IMR-90 (cell line): ENCODE measurements around the gene TFCP2. TPM values are rescaled to one million over a fixed set of nuclear protein-coding genes. Genes with fewer than 3 reads are reported as not detected.

Experiments
- ATAC-seq: fragments of 200-7000 bp; cut with Tn5 transposase; 2 replicates; pipeline ENCODE4 v1.9.1; 2020; ENCODE audit warnings: low read depth, mild to moderate bottlenecking, moderate library complexity
- BruUV-seq: library from RNA; stranded (reverse); fragments of 400-500 nt; replicated peaks from 2 replicates; lab custom pipeline; 2021; lab: Mats Ljungman, UMichigan
- CTCF ChIA-PET: fragments of 300-600 bp; formaldehyde crosslinking; extraction: SDS; loops from one replicate; lab custom pipeline; 2021; ENCODE audit warnings: antibody characterized with exemption; lab: Yijun Ruan, JAX
- POLR2A ChIA-PET: fragments of 300-600 bp; sonication (Branson Sonifier 250); formaldehyde crosslinking; loops from one replicate; lab custom pipeline; 2022; ENCODE audit warnings: antibody characterized with exemption; ENCODE audit not compliant: unreplicated experiment; lab: Charles Lee
- DNase-seq: peaks from one replicate; pipeline ENCODE4 v3.0.0; 2013
- H2AFZ ChIP-seq: replicated peaks from 2 replicates; pipeline ENCODE3; 2013; ENCODE audit warnings: low read length, mild to moderate bottlenecking; ENCODE audit not compliant: poor library complexity
- H2AK5ac ChIP-seq: 2 replicates; pipeline ENCODE4 v1.6.1; 2013; ENCODE audit warnings: low read depth, low read length, inconsistent platforms
- H2AK9ac ChIP-seq: replicated peaks from 2 replicates; pipeline ENCODE3; 2013; ENCODE audit warnings: mild to moderate bottlenecking, low read depth, low read length, moderate library complexity; ENCODE audit not compliant: poor library complexity
- H2BK120ac ChIP-seq: 2 replicates; pipeline ENCODE4 v1.6.1; 2013; ENCODE audit warnings: low read depth, low read length, inconsistent platforms
- H2BK15ac ChIP-seq: 3 replicates; pipeline ENCODE4 v1.6.1; 2013; ENCODE audit warnings: low read depth, low read length, inconsistent platforms
- H2BK20ac ChIP-seq: 2 replicates; pipeline ENCODE4 v1.6.1; 2013; ENCODE audit warnings: low read depth, mild to moderate bottlenecking, inconsistent platforms, low read length, moderate library complexity
- H2BK5ac ChIP-seq: 2 replicates; pipeline ENCODE4 v1.6.1; 2013; ENCODE audit warnings: mild to moderate bottlenecking, low read depth, low read length, inconsistent platforms; ENCODE audit not compliant: poor library complexity, severe bottlenecking
- H3K14ac ChIP-seq: replicated peaks from 2 replicates; pipeline ENCODE4 v1.6.1; 2013; ENCODE audit warnings: low read depth, low read length, inconsistent platforms
- H3K18ac ChIP-seq: 2 replicates; pipeline ENCODE4 v1.6.1; 2013; ENCODE audit warnings: low read depth, low read length, control low read depth
- H3K23ac ChIP-seq: 2 replicates; pipeline ENCODE4 v1.6.1; 2013; ENCODE audit warnings: low read depth, low read length, inconsistent platforms
- H3K27ac ChIP-seq: 2 replicates; pipeline ENCODE4 v1.5.1; 2013; ENCODE audit warnings: mild to moderate bottlenecking, control low read depth, low read length; ENCODE audit not compliant: insufficient read depth
- H3K27me3 ChIP-seq: 2 replicates; pipeline ENCODE4 v1.6.1; 2013; ENCODE audit warnings: low read length; ENCODE audit not compliant: control insufficient read depth, insufficient read depth
- H3K36me3 ChIP-seq: 2 replicates; pipeline ENCODE4 v1.6.1; 2013; ENCODE audit warnings: low read length, mixed read lengths; ENCODE audit not compliant: control insufficient read depth, insufficient read depth
- H3K4ac ChIP-seq: 2 replicates; pipeline ENCODE4 v1.6.1; 2013; ENCODE audit warnings: low read depth, low read length, inconsistent platforms
- H3K4me1 ChIP-seq: 2 replicates; pipeline ENCODE4 v1.6.1; 2013; ENCODE audit warnings: low read length, mixed read lengths; ENCODE audit not compliant: control insufficient read depth, insufficient read depth
- H3K4me2 ChIP-seq: 2 replicates; pipeline ENCODE4 v1.6.1; 2013; ENCODE audit warnings: low read depth, mild to moderate bottlenecking, control low read depth, low read length, moderate library complexity
- H3K4me3 ChIP-seq: 2 replicates; pipeline ENCODE4 v1.5.1; 2013; ENCODE audit warnings: low read depth, mild to moderate bottlenecking, control low read depth, low read length, moderate library complexity; ENCODE audit not compliant: insufficient read depth
- H3K56ac ChIP-seq: 2 replicates; pipeline ENCODE4 v1.6.1; 2013; ENCODE audit warnings: low read length, inconsistent platforms; ENCODE audit not compliant: insufficient read depth; ENCODE audit errors: extremely low read depth
- H3K79me1 ChIP-seq, 2 experiments: 2 replicates each; pipeline ENCODE4 v1.6.1; 2013; ENCODE audit warnings: low read length in 2 of 2, inconsistent platforms in 1 of 2, low read depth in 1 of 2
- H3K9ac ChIP-seq: 2 replicates; pipeline ENCODE4 v1.6.1; 2013; ENCODE audit warnings: low read depth, low read length, control low read depth
- H3K9me1 ChIP-seq: 2 replicates; pipeline ENCODE4 v1.6.1; 2013; ENCODE audit warnings: low read length, inconsistent platforms; ENCODE audit not compliant: insufficient read depth
- H3K9me3 ChIP-seq: 2 replicates; pipeline ENCODE4 v1.6.1; 2013; ENCODE audit warnings: low read length; ENCODE audit not compliant: control insufficient read depth, insufficient read depth
- H4K20me1 ChIP-seq: 2 replicates; pipeline ENCODE4 v1.6.1; 2013; ENCODE audit warnings: low read length, inconsistent platforms; ENCODE audit not compliant: insufficient read depth
- H4K5ac ChIP-seq: 2 replicates; pipeline ENCODE4 v1.6.1; 2013; ENCODE audit warnings: mild to moderate bottlenecking, low read depth, low read length, control low read depth
- H4K8ac ChIP-seq, 2 experiments: 2 replicates each; pipeline ENCODE4 v1.6.1; 2013; ENCODE audit warnings: low read depth in 2 of 2, low read length in 2 of 2, control low read depth in 1 of 2, inconsistent platforms in 1 of 2
- H4K91ac ChIP-seq: 2 replicates; pipeline ENCODE4 v1.6.1; 2013; ENCODE audit warnings: low read depth, low read length, inconsistent platforms; ENCODE audit not compliant: insufficient read depth
- BHLHE40 ChIP-seq: fragments of 150-350 bp; IDR thresholded peaks from 2 replicates; pipeline ENCODE4 v1.6.1; 2016; ENCODE audit warnings: mild to moderate bottlenecking, low read depth, low read length
- CHD1 ChIP-seq: IDR thresholded peaks from 2 replicates; pipeline ENCODE4 v1.6.1; 2012; ENCODE audit warnings: low read depth, low read length, improper control_type of control experiment
- FOS ChIP-seq: fragments of 150-350 bp; IDR thresholded peaks from 2 replicates; pipeline ENCODE4 v1.6.1; 2016; ENCODE audit warnings: low read depth, low read length
- MAZ ChIP-seq: IDR thresholded peaks from 2 replicates; pipeline ENCODE4 v1.6.1; 2012; ENCODE audit warnings: low read depth, mild to moderate bottlenecking, low read length, improper control_type of control experiment, moderate library complexity, borderline replicate concordance
- RAD21 ChIP-seq: IDR thresholded peaks from 2 replicates; pipeline ENCODE4 v1.6.1; 2012; ENCODE audit warnings: low read length, improper control_type of control experiment
- RCOR1 ChIP-seq: IDR thresholded peaks from 2 replicates; pipeline ENCODE4 v1.6.1; 2012; ENCODE audit warnings: mild to moderate bottlenecking, low read length, improper control_type of control experiment; ENCODE audit not compliant: insufficient replicate concordance
- RFX5 ChIP-seq: IDR thresholded peaks from 2 replicates; pipeline ENCODE4 v1.8.0; 2012; ENCODE audit warnings: low read depth, mild to moderate bottlenecking, low read length, moderate library complexity
- WGBS, 2 experiments: methylation state at CpG; one replicate each; pipeline versions ENCODE4 v1.1.5 to v1.1.7; 2013; ENCODE audit warnings: missing lambda C conversion rate in 2 of 2; ENCODE audit not compliant: insufficient read length in 1 of 2; ENCODE audit errors: extremely low coverage in 2 of 2; 5-methylcytosine and 5-hydroxymethylcytosine counted together
- dilution Hi-C: fragments of 300-500 bp; cut with HindIII; formaldehyde crosslinking; loops from one replicate; pipeline ENCODE4 v1.14.3; 2018; ENCODE audit warnings: low sequenced_read_pairs; ENCODE audit not compliant: unreplicated experiment
- in situ Hi-C: fragments of 300-500 bp; cut with MboI; formaldehyde crosslinking; loops from 3 replicates; pipeline ENCODE4 v1.14.3; 2019; ENCODE audit warnings: low sequenced_read_pairs, inconsistent platforms, mixed read lengths
- intact Hi-C: fragments of 100-400 bp; cut with micrococcal nuclease; formaldehyde crosslinking; loops from 2 replicates; pipeline ENCODE4 v1.10.0; 2022
- polyA plus RNA-seq, 3 experiments: library from polyadenylated mRNA; depleted of rRNA; stranded (reverse); fragments of >200 nt; gene quantifications; 2 replicates each; pipeline ENCODE4 v1.2.3, GENCODE V29; 2012; ENCODE audit warnings: low replicate concordance in 1 of 3
- total RNA-seq: library from RNA; depleted of rRNA; stranded (reverse); fragments of >200 nt; gene quantifications from 2 replicates; pipeline ENCODE4 v1.2.3, GENCODE V29; 2012
- TF ChIP-seq, protein P1 (sequence below): fragments of 150-350 bp; IDR thresholded peaks from 2 replicates; pipeline ENCODE4 v1.6.1; 2017; ENCODE audit warnings: mild to moderate bottlenecking, antibody characterized with exemption, low read length, low read depth
- TF ChIP-seq, protein P2 (sequence below): conservative IDR thresholded peaks from 2 replicates; pipeline ENCODE4 v1.5.1; 2012; ENCODE audit warnings: mild to moderate bottlenecking, low read depth, low read length, improper control_type of control experiment
- TF ChIP-seq, protein P3 (sequence below): fragments of 150-350 bp; IDR thresholded peaks from 2 replicates; pipeline ENCODE4 v1.6.1; 2016; ENCODE audit warnings: low read depth, mild to moderate bottlenecking, low read length, moderate library complexity, borderline replicate concordance

Gene TFCP2
- total and polyA plus RNA-seq, 2 of the 4 experiments (the other 2 are of a cell fraction) = 10.0 to 15.4 TPM

DNA sequence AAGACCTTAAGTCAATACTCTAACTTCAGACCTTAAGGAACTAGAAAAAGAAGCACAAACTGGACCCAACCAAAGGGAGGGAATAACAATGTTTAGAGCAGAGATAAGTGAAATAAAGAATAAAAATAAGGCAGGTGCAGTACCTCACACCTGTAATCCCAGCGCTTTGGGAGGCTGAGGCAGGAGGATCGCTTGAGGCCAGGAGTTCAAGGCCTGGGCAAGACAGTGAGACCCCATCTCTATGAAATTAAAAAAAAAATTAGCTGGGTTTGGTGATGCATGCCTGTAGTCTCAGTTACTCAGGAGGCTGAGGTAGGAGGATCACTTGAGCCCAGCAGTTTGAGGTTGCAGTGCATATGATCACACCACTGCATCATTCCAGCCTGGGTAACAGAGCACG lies 9.1 kb downstream of the TFCP2 start:
- Histone ChIP-seq H2BK5ac (no peak overlapping the region), H3K9ac (no peak overlapping the region), H4K20me1 (peaks cover 18% of the 10 kb centered on the region), H3K36me3 (no peaks in the 10 kb centered on the region), H3K9me3 (no peaks in the 10 kb centered on the region), H3K79me1 (peaks cover 31 to 77% of the 10 kb centered on the region in 2 experiments), H3K27ac (no peak overlapping the region), H2AK5ac (no peak overlapping the region), H3K4me3 (no peak overlapping the region), H2AFZ (no peak overlapping the region), H2BK20ac (no peak overlapping the region), H2BK15ac (no peak overlapping the region), H3K9me1 (peaks cover 5% of the 10 kb centered on the region), H2BK120ac (no peak overlapping the region), H4K8ac (no peak overlapping the region), H3K4me2 (no peak overlapping the region), H4K91ac (no peak overlapping the region), H3K18ac (no peak overlapping the region), H3K23ac (no peak overlapping the region), H4K5ac (no peak overlapping the region), H3K4me1 (no peaks in the 10 kb centered on the region), H3K4ac (no peak overlapping the region), H3K14ac (no peak overlapping the region), H2AK9ac (no peak overlapping the region), H3K56ac (no peak overlapping the region), H3K27me3 (no peaks in the 10 kb centered on the region)
- in situ Hi-C loops (no loop called here), intact Hi-C loops (no loop called here), dilution Hi-C loops (no loop called here)
- TF ChIP-seq RCOR1 (no peak), RAD21 (no peak), MAZ (no peak), CHD1 (no peak), FOS (no peak), RFX5 (no peak), BHLHE40 (no peak)
- TF ChIP-seq, protein P1, sequence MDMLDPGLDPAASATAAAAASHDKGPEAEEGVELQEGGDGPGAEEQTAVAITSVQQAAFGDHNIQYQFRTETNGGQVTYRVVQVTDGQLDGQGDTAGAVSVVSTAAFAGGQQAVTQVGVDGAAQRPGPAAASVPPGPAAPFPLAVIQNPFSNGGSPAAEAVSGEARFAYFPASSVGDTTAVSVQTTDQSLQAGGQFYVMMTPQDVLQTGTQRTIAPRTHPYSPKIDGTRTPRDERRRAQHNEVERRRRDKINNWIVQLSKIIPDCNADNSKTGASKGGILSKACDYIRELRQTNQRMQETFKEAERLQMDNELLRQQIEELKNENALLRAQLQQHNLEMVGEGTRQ = no peak
- TF ChIP-seq, protein P2, sequence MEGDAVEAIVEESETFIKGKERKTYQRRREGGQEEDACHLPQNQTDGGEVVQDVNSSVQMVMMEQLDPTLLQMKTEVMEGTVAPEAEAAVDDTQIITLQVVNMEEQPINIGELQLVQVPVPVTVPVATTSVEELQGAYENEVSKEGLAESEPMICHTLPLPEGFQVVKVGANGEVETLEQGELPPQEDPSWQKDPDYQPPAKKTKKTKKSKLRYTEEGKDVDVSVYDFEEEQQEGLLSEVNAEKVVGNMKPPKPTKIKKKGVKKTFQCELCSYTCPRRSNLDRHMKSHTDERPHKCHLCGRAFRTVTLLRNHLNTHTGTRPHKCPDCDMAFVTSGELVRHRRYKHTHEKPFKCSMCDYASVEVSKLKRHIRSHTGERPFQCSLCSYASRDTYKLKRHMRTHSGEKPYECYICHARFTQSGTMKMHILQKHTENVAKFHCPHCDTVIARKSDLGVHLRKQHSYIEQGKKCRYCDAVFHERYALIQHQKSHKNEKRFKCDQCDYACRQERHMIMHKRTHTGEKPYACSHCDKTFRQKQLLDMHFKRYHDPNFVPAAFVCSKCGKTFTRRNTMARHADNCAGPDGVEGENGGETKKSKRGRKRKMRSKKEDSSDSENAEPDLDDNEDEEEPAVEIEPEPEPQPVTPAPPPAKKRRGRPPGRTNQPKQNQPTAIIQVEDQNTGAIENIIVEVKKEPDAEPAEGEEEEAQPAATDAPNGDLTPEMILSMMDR = no peak
- TF ChIP-seq, protein P3, sequence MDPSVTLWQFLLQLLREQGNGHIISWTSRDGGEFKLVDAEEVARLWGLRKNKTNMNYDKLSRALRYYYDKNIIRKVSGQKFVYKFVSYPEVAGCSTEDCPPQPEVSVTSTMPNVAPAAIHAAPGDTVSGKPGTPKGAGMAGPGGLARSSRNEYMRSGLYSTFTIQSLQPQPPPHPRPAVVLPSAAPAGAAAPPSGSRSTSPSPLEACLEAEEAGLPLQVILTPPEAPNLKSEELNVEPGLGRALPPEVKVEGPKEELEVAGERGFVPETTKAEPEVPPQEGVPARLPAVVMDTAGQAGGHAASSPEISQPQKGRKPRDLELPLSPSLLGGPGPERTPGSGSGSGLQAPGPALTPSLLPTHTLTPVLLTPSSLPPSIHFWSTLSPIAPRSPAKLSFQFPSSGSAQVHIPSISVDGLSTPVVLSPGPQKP = no peak
- ChIA-PET CTCF (no interaction called here), POLR2A (no interaction called here)
- BruUV-seq = no TSS peak
- DNase-seq (no peak), ATAC-seq (no peak)
- no CpG with 5 or more reads among the region's 3 CpGs for WGBS, 2 experiments
